ENCODE measurements around the gene TTC14. TPM values are rescaled to one million over a fixed set of nuclear protein-coding genes. Genes with fewer than 3 reads are reported as not detected.

TTC14 gene
- polyA plus RNA-seq, 2 of the 4 experiments (the other 2 are of a cell fraction) = 16.4 to 43.7 TPM

DNA sequence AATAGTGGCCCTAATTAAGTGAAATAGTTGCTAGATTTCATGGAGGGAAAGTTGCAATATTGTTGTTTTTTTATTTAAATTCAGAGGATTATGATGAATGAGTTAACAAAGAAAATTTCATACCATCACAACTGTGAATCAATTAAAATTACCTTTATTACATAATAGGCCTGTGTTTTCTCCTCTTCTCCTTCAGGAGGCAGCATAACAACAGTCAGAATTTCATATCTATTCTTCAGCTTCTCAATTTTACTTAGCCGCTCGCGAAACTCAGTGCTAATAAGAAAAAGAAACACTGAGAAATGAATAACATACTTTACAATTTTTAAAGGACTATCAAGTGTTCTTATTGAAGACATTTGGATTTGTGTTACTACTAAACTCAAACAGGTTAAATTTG is 29.4 kb downstream of the TTC14 start:
- DNase-seq (ENCODE audit: low read depth in 1 of 2, low spot score in 1 of 2) (no peak), ATAC-seq (no peak), FAIRE-seq (no peak)
- TF ChIP-seq MAZ (IDR thresholded peaks at IDR 0.05; ENCODE audit: borderline replicate concordance, low read depth, low read length) (no peak), FOSL2 (IDR thresholded peaks at IDR 0.05) (no peak), FOSL2 (CRISPR knock-in tag; IDR thresholded peaks at IDR 0.05) (no peak), RNF2 (IDR thresholded peaks at IDR 0.05; ENCODE audit: borderline replicate concordance, low read depth) (no peak), ZSCAN20 (CRISPR knock-in tag; IDR thresholded peaks at IDR 0.05) (no peak), POLR2A (IDR thresholded peaks at IDR 0.05; ENCODE audit: low read length) (no peak), RAD21 (conservative IDR thresholded peaks at IDR 0.05 in 1 of 2, IDR thresholded peaks at IDR 0.05 in 1 of 2) (peak in 1 of 2 experiments; percentile 17; a peak in 1 of 5 replicates), CHD2 (IDR thresholded peaks at IDR 0.05; ENCODE audit: low read length, partially characterized antibody) (no peak)
- Histone ChIP-seq H3K4me1 (no peaks in the 10 kb centered on the region), H3K4me2 (no peak overlapping the region), H3K9me3 (no peaks in the 10 kb centered on the region), H3K27ac (no peak overlapping the region), H3K4me3 (no peak overlapping the region)
- WGBS (ENCODE audit: missing lambda C conversion rate) = 80% methylated on average over 3 of the region's 3 CpGs
- POLR2A ChIA-PET = no interaction called here
- CTCF ChIA-PET = no interaction called here

GRCh38 chr3:180633722-180634121 is 31.8 kb downstream of the TTC14 start:
- no peaks in the 10 kb centered on the region for H3K4me1 ChIP-seq
- H3K9me3 ChIP-seq = no peaks in the 10 kb centered on the region
- ATAC-seq (peak; percentile 43 to 68; a peak in 4 of 6 replicates), DNase-seq (ENCODE audit: low read depth in 1 of 2, low spot score in 1 of 2) (no peak), FAIRE-seq (no peak)
- no peak for TF ChIP-seq HOXB5 (CRISPR knock-in tag; IDR thresholded peaks at IDR 0.05)
- TF ChIP-seq CHD2 (IDR thresholded peaks at IDR 0.05; ENCODE audit: low read length, partially characterized antibody) = no peak
- TF ChIP-seq, protein P1, sequence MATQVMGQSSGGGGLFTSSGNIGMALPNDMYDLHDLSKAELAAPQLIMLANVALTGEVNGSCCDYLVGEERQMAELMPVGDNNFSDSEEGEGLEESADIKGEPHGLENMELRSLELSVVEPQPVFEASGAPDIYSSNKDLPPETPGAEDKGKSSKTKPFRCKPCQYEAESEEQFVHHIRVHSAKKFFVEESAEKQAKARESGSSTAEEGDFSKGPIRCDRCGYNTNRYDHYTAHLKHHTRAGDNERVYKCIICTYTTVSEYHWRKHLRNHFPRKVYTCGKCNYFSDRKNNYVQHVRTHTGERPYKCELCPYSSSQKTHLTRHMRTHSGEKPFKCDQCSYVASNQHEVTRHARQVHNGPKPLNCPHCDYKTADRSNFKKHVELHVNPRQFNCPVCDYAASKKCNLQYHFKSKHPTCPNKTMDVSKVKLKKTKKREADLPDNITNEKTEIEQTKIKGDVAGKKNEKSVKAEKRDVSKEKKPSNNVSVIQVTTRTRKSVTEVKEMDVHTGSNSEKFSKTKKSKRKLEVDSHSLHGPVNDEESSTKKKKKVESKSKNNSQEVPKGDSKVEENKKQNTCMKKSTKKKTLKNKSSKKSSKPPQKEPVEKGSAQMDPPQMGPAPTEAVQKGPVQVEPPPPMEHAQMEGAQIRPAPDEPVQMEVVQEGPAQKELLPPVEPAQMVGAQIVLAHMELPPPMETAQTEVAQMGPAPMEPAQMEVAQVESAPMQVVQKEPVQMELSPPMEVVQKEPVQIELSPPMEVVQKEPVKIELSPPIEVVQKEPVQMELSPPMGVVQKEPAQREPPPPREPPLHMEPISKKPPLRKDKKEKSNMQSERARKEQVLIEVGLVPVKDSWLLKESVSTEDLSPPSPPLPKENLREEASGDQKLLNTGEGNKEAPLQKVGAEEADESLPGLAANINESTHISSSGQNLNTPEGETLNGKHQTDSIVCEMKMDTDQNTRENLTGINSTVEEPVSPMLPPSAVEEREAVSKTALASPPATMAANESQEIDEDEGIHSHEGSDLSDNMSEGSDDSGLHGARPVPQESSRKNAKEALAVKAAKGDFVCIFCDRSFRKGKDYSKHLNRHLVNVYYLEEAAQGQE (IDR thresholded peaks at IDR 0.05) = no peak
- TF ChIP-seq, protein P2, sequence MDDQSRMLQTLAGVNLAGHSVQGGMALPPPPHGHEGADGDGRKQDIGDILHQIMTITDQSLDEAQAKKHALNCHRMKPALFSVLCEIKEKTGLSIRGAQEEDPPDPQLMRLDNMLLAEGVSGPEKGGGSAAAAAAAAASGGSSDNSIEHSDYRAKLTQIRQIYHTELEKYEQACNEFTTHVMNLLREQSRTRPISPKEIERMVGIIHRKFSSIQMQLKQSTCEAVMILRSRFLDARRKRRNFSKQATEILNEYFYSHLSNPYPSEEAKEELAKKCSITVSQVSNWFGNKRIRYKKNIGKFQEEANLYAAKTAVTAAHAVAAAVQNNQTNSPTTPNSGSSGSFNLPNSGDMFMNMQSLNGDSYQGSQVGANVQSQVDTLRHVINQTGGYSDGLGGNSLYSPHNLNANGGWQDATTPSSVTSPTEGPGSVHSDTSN (IDR thresholded peaks at IDR 0.05) = no peak
- TF ChIP-seq RAD21 (conservative IDR thresholded peaks at IDR 0.05 in 1 of 2, IDR thresholded peaks at IDR 0.05 in 1 of 2) = no peak
- no peak for TF ChIP-seq EHF (CRISPR knock-in tag; IDR thresholded peaks at IDR 0.05)
- no peak for TF ChIP-seq ZNF302 (CRISPR knock-in tag; IDR thresholded peaks at IDR 0.05)
- no peak for TF ChIP-seq SREBF2 (IDR thresholded peaks at IDR 0.05)
- no peak for TF ChIP-seq FOSL2 (IDR thresholded peaks at IDR 0.05)
- TF ChIP-seq FOSL2 (CRISPR knock-in tag; IDR thresholded peaks at IDR 0.05) = no peak
- TF ChIP-seq, protein P3, sequence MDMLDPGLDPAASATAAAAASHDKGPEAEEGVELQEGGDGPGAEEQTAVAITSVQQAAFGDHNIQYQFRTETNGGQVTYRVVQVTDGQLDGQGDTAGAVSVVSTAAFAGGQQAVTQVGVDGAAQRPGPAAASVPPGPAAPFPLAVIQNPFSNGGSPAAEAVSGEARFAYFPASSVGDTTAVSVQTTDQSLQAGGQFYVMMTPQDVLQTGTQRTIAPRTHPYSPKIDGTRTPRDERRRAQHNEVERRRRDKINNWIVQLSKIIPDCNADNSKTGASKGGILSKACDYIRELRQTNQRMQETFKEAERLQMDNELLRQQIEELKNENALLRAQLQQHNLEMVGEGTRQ (IDR thresholded peaks at IDR 0.05) = no peak
- no peak for TF ChIP-seq EP300 (IDR thresholded peaks at IDR 0.05)
- no peak overlapping the region for H3K4me2 ChIP-seq
- ChIA-PET POLR2A (no interaction called here), CTCF (no interaction called here)
- no peak overlapping the region for H3K27ac ChIP-seq
- H3K4me3 ChIP-seq = no peak overlapping the region
- WGBS (ENCODE audit: missing lambda C conversion rate) = 5% methylated on average over 2 of the region's 2 CpGs

GRCh38 chr3:180640987-180641386 is 39.0 kb downstream of the TTC14 start:
- DNase-seq (ENCODE audit: low read depth in 1 of 2, low spot score in 1 of 2) (no peak), FAIRE-seq (no peak), ATAC-seq (no peak)
- ChIA-PET CTCF (no interaction called here), POLR2A (no interaction called here)
- H3K4me1 ChIP-seq = no peaks in the 10 kb centered on the region
- H3K4me3 ChIP-seq = no peak overlapping the region
- no peaks in the 10 kb centered on the region for H3K9me3 ChIP-seq
- H3K27ac ChIP-seq = no peak overlapping the region
- TF ChIP-seq EP300 (IDR thresholded peaks at IDR 0.05) (no peak), MAFK (IDR thresholded peaks at IDR 0.05; ENCODE audit: partially characterized antibody) (peak; percentile 42), KDM1A (IDR thresholded peaks at IDR 0.05; ENCODE audit: low read depth) (no peak)
- H3K4me2 ChIP-seq = no peak overlapping the region
